GM13976 (cell line): ENCODE measurements around the gene WEE1.
"Not testable (repeated sequence)": the region's sequence is repeated elsewhere in the genome, so short reads cannot be mapped to it uniquely, and the experiment has no call there.

Experiments
- DNase-seq: peaks from one replicate; pipeline ENCODE4 v3.0.0; 2012; ENCODE audit warnings: low spot score
- in situ Hi-C: fragments of 300-500 bp; cut with MboI; formaldehyde crosslinking; loops from one replicate; pipeline ENCODE4 v1.12.0; 2022; ENCODE audit warnings: low sequenced_read_pairs, mixed read lengths, inconsistent platforms; ENCODE audit not compliant: unreplicated experiment
- TF ChIP-seq, protein P1 (sequence below): IDR thresholded peaks from 2 replicates; pipeline ENCODE4 v1.5.1; 2012; ENCODE audit warnings: borderline replicate concordance, mild to moderate bottlenecking; ENCODE audit not compliant: insufficient read depth; ENCODE audit errors: extremely low read depth, missing control alignments, control extremely low read depth

The WEE1 gene

GRCh38 chr11:9596926-9597464 lies 23.5 kb downstream of the WEE1 start:
- TF ChIP-seq, protein P1, sequence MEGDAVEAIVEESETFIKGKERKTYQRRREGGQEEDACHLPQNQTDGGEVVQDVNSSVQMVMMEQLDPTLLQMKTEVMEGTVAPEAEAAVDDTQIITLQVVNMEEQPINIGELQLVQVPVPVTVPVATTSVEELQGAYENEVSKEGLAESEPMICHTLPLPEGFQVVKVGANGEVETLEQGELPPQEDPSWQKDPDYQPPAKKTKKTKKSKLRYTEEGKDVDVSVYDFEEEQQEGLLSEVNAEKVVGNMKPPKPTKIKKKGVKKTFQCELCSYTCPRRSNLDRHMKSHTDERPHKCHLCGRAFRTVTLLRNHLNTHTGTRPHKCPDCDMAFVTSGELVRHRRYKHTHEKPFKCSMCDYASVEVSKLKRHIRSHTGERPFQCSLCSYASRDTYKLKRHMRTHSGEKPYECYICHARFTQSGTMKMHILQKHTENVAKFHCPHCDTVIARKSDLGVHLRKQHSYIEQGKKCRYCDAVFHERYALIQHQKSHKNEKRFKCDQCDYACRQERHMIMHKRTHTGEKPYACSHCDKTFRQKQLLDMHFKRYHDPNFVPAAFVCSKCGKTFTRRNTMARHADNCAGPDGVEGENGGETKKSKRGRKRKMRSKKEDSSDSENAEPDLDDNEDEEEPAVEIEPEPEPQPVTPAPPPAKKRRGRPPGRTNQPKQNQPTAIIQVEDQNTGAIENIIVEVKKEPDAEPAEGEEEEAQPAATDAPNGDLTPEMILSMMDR, result no peak
- in situ Hi-C loops, result no loop called here

GRCh38 chr11:9600166-9600565 lies 26.7 kb downstream of the WEE1 start:
- no peak for DNase-seq
- TF ChIP-seq, protein P1, result no peak
- in situ Hi-C loops, result loop anchor here (10.0 kb wide), 1 partner anchor 75 kb away; no protein-coding TSS in a partner anchor

More at GRCh38 chr11:9596926-9597464, 23.5 kb downstream of the WEE1 start:
- DNase-seq, result no peak

GRCh38 chr11:9600644-9601036 lies 27.2 kb downstream of the WEE1 start:
- TF ChIP-seq, protein P1, result no peak
- in situ Hi-C loops, result loop anchor here (10.0 kb wide), 1 partner anchor 76 kb away; no protein-coding TSS in a partner anchor
- no peak for DNase-seq

- in situ Hi-C loops, result loop anchor here (10.0 kb wide), 1 partner anchor 76 kb away; no protein-coding TSS in a partner anchor
- TF ChIP-seq, protein P1, result no peak
- peak; percentile 73 for DNase-seq
Measured at GRCh38 chr11:9601037-9601875, 27.8 kb downstream of the WEE1 start.

- TF ChIP-seq, protein P1, result no peak
- no peak for DNase-seq
- in situ Hi-C loops, result loop anchor here (10.0 kb wide), 1 partner anchor 77 kb away; no protein-coding TSS in a partner anchor
Measured at GRCh38 chr11:9601876-9602199, 28.4 kb downstream of the WEE1 start.

DNA sequence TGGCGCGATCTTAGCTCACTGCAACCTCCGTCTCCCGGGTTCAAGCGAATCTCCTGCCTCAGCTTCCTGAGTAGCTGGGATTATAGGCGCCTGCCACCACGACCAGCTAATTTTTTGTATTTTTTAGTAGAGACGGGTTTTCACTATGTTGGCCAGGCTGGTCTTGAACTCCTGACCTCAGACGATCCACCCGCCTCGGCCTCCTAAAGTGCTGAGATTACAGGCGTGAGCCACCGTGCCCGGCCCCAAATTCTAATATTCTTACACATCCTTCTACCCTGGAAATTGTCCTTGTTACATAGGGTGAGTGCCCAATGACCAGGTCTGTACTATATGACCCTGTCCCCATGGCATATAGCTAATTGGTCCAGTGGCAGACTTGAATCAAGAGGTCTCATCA lies 29.7 kb downstream of the WEE1 start:
- DNase-seq, result not testable (repeated sequence)
- in situ Hi-C loops, result loop anchor here (10.0 kb wide), 1 partner anchor 78 kb away; no protein-coding TSS in a partner anchor

GRCh38 chr11:9604134-9604533 lies 30.7 kb downstream of the WEE1 start:
- in situ Hi-C loops, result loop anchor here (10.0 kb wide), 1 partner anchor 79 kb away; no protein-coding TSS in a partner anchor
- TF ChIP-seq, protein P1, result no peak
- DNase-seq, result no peak
